ENCODE results near the gene NEU2. TPM values are rescaled to one million over a fixed set of nuclear protein-coding genes. Genes with fewer than 3 reads are reported as not detected.
A peak's percentile ranks its signal among the peaks of the same experiment; 100 is the strongest.

NEU2 gene
- total and polyA plus RNA-seq, 2 of the 13 experiments (the other 11 are each of a cell fraction or from before 2014, with no cell fraction given) = not detected

DNA sequence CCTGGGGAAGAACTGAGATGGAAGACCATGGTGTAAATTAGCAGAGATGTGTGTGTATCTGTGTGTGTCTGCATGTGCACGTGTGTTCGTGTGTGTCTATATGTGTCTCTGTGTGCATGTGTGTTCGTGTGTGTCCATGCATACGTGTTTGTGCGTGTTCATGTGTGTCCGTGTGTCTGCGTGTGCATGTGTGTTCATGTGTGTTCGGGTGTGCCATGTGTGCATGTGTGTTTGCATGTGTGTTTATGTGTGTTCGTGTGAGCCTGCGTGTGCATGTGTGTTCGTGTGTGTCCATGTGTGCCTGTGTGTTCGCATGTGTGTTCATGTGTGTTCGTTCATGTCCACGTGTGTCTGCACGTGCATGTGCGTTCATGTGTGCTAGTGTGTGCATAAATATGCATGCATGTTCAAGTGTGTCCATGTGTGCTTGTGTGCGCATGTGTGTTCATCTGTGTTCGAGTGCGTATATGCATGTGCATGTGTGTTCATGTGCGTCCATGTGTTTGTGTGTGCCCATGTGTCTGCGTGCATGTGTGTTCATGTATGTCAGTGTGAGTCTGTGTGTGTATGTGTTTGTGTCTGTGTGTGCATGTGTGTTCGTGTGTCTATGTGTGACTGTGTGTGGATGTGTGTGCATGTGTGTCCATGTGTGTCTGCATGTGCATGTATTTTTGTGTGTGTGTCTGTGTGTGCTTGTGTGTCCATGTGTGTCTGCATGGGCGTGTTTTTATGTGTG, 3.1 kb downstream of the NEU2 start (continued):
- TF ChIP-seq, protein P1, sequence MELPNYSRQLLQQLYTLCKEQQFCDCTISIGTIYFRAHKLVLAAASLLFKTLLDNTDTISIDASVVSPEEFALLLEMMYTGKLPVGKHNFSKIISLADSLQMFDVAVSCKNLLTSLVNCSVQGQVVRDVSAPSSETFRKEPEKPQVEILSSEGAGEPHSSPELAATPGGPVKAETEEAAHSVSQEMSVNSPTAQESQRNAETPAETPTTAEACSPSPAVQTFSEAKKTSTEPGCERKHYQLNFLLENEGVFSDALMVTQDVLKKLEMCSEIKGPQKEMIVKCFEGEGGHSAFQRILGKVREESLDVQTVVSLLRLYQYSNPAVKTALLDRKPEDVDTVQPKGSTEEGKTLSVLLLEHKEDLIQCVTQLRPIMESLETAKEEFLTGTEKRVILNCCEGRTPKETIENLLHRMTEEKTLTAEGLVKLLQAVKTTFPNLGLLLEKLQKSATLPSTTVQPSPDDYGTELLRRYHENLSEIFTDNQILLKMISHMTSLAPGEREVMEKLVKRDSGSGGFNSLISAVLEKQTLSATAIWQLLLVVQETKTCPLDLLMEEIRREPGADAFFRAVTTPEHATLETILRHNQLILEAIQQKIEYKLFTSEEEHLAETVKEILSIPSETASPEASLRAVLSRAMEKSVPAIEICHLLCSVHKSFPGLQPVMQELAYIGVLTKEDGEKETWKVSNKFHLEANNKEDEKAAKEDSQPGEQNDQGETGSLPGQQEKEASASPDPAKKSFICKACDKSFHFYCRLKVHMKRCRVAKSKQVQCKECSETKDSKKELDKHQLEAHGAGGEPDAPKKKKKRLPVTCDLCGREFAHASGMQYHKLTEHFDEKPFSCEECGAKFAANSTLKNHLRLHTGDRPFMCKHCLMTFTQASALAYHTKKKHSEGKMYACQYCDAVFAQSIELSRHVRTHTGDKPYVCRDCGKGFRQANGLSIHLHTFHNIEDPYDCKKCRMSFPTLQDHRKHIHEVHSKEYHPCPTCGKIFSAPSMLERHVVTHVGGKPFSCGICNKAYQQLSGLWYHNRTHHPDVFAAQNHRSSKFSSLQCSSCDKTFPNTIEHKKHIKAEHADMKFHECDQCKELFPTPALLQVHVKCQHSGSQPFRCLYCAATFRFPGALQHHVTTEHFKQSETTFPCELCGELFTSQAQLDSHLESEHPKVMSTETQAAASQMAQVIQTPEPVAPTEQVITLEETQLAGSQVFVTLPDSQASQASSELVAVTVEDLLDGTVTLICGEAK (IDR thresholded peaks at IDR 0.05) = no peak
- TF ChIP-seq, protein P1 (CRISPR knock-in tag; IDR thresholded peaks at IDR 0.05) = peak; percentile 33; the same call in 1 of the 2 replicates
- 0 out of 2 replicates have a peak, but pooled peaks have one; percentile 50 for TF ChIP-seq NFIB (CRISPR knock-in tag; IDR thresholded peaks at IDR 0.05; ENCODE audit: borderline replicate concordance)
- TF ChIP-seq, protein P2, sequence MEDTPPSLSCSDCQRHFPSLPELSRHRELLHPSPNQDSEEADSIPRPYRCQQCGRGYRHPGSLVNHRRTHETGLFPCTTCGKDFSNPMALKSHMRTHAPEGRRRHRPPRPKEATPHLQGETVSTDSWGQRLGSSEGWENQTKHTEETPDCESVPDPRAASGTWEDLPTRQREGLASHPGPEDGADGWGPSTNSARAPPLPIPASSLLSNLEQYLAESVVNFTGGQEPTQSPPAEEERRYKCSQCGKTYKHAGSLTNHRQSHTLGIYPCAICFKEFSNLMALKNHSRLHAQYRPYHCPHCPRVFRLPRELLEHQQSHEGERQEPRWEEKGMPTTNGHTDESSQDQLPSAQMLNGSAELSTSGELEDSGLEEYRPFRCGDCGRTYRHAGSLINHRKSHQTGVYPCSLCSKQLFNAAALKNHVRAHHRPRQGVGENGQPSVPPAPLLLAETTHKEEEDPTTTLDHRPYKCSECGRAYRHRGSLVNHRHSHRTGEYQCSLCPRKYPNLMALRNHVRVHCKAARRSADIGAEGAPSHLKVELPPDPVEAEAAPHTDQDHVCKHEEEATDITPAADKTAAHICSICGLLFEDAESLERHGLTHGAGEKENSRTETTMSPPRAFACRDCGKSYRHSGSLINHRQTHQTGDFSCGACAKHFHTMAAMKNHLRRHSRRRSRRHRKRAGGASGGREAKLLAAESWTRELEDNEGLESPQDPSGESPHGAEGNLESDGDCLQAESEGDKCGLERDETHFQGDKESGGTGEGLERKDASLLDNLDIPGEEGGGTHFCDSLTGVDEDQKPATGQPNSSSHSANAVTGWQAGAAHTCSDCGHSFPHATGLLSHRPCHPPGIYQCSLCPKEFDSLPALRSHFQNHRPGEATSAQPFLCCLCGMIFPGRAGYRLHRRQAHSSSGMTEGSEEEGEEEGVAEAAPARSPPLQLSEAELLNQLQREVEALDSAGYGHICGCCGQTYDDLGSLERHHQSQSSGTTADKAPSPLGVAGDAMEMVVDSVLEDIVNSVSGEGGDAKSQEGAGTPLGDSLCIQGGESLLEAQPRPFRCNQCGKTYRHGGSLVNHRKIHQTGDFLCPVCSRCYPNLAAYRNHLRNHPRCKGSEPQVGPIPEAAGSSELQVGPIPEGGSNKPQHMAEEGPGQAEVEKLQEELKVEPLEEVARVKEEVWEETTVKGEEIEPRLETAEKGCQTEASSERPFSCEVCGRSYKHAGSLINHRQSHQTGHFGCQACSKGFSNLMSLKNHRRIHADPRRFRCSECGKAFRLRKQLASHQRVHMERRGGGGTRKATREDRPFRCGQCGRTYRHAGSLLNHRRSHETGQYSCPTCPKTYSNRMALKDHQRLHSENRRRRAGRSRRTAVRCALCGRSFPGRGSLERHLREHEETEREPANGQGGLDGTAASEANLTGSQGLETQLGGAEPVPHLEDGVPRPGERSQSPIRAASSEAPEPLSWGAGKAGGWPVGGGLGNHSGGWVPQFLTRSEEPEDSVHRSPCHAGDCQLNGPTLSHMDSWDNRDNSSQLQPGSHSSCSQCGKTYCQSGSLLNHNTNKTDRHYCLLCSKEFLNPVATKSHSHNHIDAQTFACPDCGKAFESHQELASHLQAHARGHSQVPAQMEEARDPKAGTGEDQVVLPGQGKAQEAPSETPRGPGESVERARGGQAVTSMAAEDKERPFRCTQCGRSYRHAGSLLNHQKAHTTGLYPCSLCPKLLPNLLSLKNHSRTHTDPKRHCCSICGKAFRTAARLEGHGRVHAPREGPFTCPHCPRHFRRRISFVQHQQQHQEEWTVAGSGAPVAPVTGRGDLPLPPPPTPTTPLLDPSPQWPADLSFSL (CRISPR knock-in tag; IDR thresholded peaks at IDR 0.05) = peak; percentile 74; the same call in 1 of the 2 replicates
- TF ChIP-seq ZNF598 (CRISPR knock-in tag; IDR thresholded peaks at IDR 0.05; ENCODE audit: borderline replicate concordance) = no peak
- TF ChIP-seq FOXA1 (IDR thresholded peaks at IDR 0.05) = 0 out of 2 replicates have a peak, but pooled peaks have one; percentile 16
- TF ChIP-seq FOXA1 (CRISPR knock-in tag; IDR thresholded peaks at IDR 0.05) = no peak
- TF ChIP-seq STAG1 (CRISPR knock-in tag; IDR thresholded peaks at IDR 0.05) = no peak
- 0 out of 2 replicates have a peak, but pooled peaks have one; percentile 5 for TF ChIP-seq GABPA (IDR thresholded peaks at IDR 0.05; ENCODE audit: low read depth, low read length)
- TF ChIP-seq GABPA (CRISPR knock-in tag; IDR thresholded peaks at IDR 0.05; ENCODE audit: low read depth) = no peak
- TF ChIP-seq RFX1 (IDR thresholded peaks at IDR 0.05) = 0 out of 2 replicates have a peak, but pooled peaks have one; percentile 8
- TF ChIP-seq MXD4 (CRISPR knock-in tag; IDR thresholded peaks at IDR 0.05) = no peak
- 0 out of 2 replicates have a peak, but pooled peaks have one; percentile 36 for TF ChIP-seq ZNF589 (CRISPR knock-in tag; conservative IDR thresholded peaks at IDR 0.05)
- TF ChIP-seq HNRNPK (IDR thresholded peaks at IDR 0.05; ENCODE audit: low read depth, low read length, poor library complexity, severe bottlenecking) = no peak
- TF ChIP-seq MATR3 (CRISPR knock-in tag; IDR thresholded peaks at IDR 0.05) = 0 out of 2 replicates have a peak, but pooled peaks have one; percentile 10

Measured in HepG2 (cell line).